Activated CD4-positive, alpha-beta T cell treated with anti-CD3 and anti-CD28 coated beads, Interleukin-2, amount 10 ng/mL, durations not matched to agents 24 days and 14 days (primary cell): Measurements from ENCODE around the gene PRDM10. TPM values are rescaled to one million over a fixed set of nuclear protein-coding genes. Genes with fewer than 3 reads are reported as not detected.
"Not testable (repeated sequence)": the region's sequence is repeated elsewhere in the genome, so short reads cannot be mapped to it uniquely, and the experiment has no call there.

Experiments used
- DNase-seq: peaks from one replicate; pipeline ENCODE4 v3.0.0; 2022
- H3K27ac Mint-ChIP-seq: one replicate; pipeline ENCODE4 v1.8.0; 2022; ENCODE audit warnings: mild to moderate bottlenecking, mixed read lengths
- H3K27me3 Mint-ChIP-seq: one replicate; pipeline ENCODE4 v1.8.0; 2022; ENCODE audit warnings: mixed read lengths
- H3K36me3 Mint-ChIP-seq: one replicate; pipeline ENCODE4 v1.8.0; 2022; ENCODE audit warnings: low read depth, mild to moderate bottlenecking, mixed read lengths
- H3K4me1 Mint-ChIP-seq: one replicate; pipeline ENCODE4 v1.8.0; 2021; ENCODE audit warnings: mixed read lengths
- H3K4me3 Mint-ChIP-seq: one replicate; pipeline ENCODE4 v1.8.0; 2022; ENCODE audit warnings: mild to moderate bottlenecking, moderate library complexity, mixed read lengths
- H3K9me3 Mint-ChIP-seq: one replicate; pipeline ENCODE4 v1.8.0; 2021; ENCODE audit warnings: mixed read lengths
- intact Hi-C: fragments of 100-400 bp; cut with micrococcal nuclease; formaldehyde crosslinking; loops from one replicate; pipeline ENCODE4 v1.15.1; 2023
- total RNA-seq: library from RNA; stranded (reverse); gene quantifications from 2 replicates; pipeline ENCODE4 v1.2.3, GENCODE V29; 2022

The PRDM10 gene
- total RNA-seq, 1 donor from 2014 or later, result 15.9 TPM

- Mint-ChIP-seq H3K9me3 (no peaks in the 10 kb centered on the region), H3K27ac (no peak overlapping the region), H3K27me3 (peaks cover 1% of the 10 kb centered on the region), H3K4me1 (peaks cover 14% of the 10 kb centered on the region), H3K36me3 (peaks cover 20% of the 10 kb centered on the region), H3K4me3 (no peak overlapping the region)
- DNase-seq, result no peak
- intact Hi-C loops, result loop anchor here (1.0 kb wide), 1 partner anchor 44 kb away; no protein-coding TSS in a partner anchor
These were observed 42.9 kb downstream of the PRDM10 start for GRCh38 chr11:129959687-129960086.

- Mint-ChIP-seq H3K4me3 (no peak overlapping the region), H3K27me3 (no peaks in the 10 kb centered on the region), H3K27ac (no peak overlapping the region), H3K9me3 (no peaks in the 10 kb centered on the region), H3K4me1 (peaks cover 10% of the 10 kb centered on the region), H3K36me3 (peaks cover 22% of the 10 kb centered on the region)
- DNase-seq, result no peak
- intact Hi-C loops, result no loop called here
These were observed 47.4 kb downstream of the PRDM10 start for GRCh38 chr11:129955282-129955681.

- DNase-seq, H3K4me3 Mint-ChIP-seq, H3K27me3 Mint-ChIP-seq, H3K27ac Mint-ChIP-seq, intact Hi-C loops, H3K9me3 Mint-ChIP-seq, H3K4me1 Mint-ChIP-seq: not testable (repeated sequence)
- peaks cover 22% of the 10 kb centered on the region for H3K36me3 Mint-ChIP-seq
These were observed 47.9 kb downstream of the PRDM10 start for GRCh38 chr11:129954703-129955102.

GRCh38 chr11:129951866-129952262 lies 50.8 kb downstream of the PRDM10 start:
- Mint-ChIP-seq H3K27me3 (no peaks in the 10 kb centered on the region), H3K36me3 (peaks cover 10% of the 10 kb centered on the region), H3K27ac (no peak overlapping the region), H3K4me3 (no peak overlapping the region), H3K4me1 (peaks cover 7% of the 10 kb centered on the region), H3K9me3 (no peaks in the 10 kb centered on the region)
- DNase-seq, result no peak
- intact Hi-C loops, result no loop called here

- no peak for DNase-seq
- Mint-ChIP-seq H3K4me3 (no peak overlapping the region), H3K36me3 (peaks cover 10% of the 10 kb centered on the region), H3K4me1 (peaks cover 9% of the 10 kb centered on the region), H3K27me3 (no peaks in the 10 kb centered on the region), H3K9me3 (no peaks in the 10 kb centered on the region), H3K27ac (no peak overlapping the region)
- intact Hi-C loops, result no loop called here
These were observed 51.3 kb downstream of the PRDM10 start for GRCh38 chr11:129951201-129951865.

GRCh38 chr11:129950101-129951091 lies 52.2 kb downstream of the PRDM10 start:
- Mint-ChIP-seq H3K36me3 (peaks cover 10% of the 10 kb centered on the region), H3K4me3 (no peak overlapping the region), H3K4me1 (peaks cover 12% of the 10 kb centered on the region), H3K9me3 (no peaks in the 10 kb centered on the region), H3K27me3 (no peaks in the 10 kb centered on the region), H3K27ac (no peak overlapping the region)
- DNase-seq, result no peak
- intact Hi-C loops, result no loop called here

- intact Hi-C loops, result no loop called here
- H3K36me3 Mint-ChIP-seq, result peaks cover 10% of the 10 kb centered on the region
- H3K4me3 Mint-ChIP-seq, result no peak overlapping the region
- H3K27me3 Mint-ChIP-seq, result no peaks in the 10 kb centered on the region
- no peaks in the 10 kb centered on the region for H3K9me3 Mint-ChIP-seq
- H3K27ac Mint-ChIP-seq, result no peak overlapping the region
- no peak for DNase-seq
- H3K4me1 Mint-ChIP-seq, result peaks cover 12% of the 10 kb centered on the region
These were observed 53.6 kb downstream of the PRDM10 start for GRCh38 chr11:129948926-129949466.

- Mint-ChIP-seq H3K27ac (no peak overlapping the region), H3K27me3 (no peaks in the 10 kb centered on the region), H3K4me1 (peaks cover 12% of the 10 kb centered on the region), H3K36me3 (peaks cover 10% of the 10 kb centered on the region), H3K4me3 (no peak overlapping the region), H3K9me3 (no peaks in the 10 kb centered on the region)
- no peak for DNase-seq
- intact Hi-C loops, result no loop called here
These were observed 55.2 kb downstream of the PRDM10 start for GRCh38 chr11:129947474-129947873.

GRCh38 chr11:129946965-129947364 lies 55.7 kb downstream of the PRDM10 start:
- Mint-ChIP-seq H3K36me3 (peaks cover 14% of the 10 kb centered on the region), H3K27ac (no peak overlapping the region)

GRCh38 chr11:129946256-129946655 lies 56.4 kb downstream of the PRDM10 start:
- Mint-ChIP-seq H3K4me1 (peaks cover 6% of the 10 kb centered on the region), H3K27me3 (no peaks in the 10 kb centered on the region), H3K36me3 (peaks cover 14% of the 10 kb centered on the region), H3K9me3 (no peaks in the 10 kb centered on the region), H3K27ac (no peak overlapping the region), H3K4me3 (no peak overlapping the region)
- intact Hi-C loops, result no loop called here
- no peak for DNase-seq

More at GRCh38 chr11:129946965-129947364, 55.7 kb downstream of the PRDM10 start:
- no peaks in the 10 kb centered on the region for H3K9me3 Mint-ChIP-seq
- no peaks in the 10 kb centered on the region for H3K27me3 Mint-ChIP-seq
- DNase-seq, result no peak
- intact Hi-C loops, result no loop called here
- H3K4me3 Mint-ChIP-seq, result no peak overlapping the region
- H3K4me1 Mint-ChIP-seq, result peaks cover 11% of the 10 kb centered on the region

- Mint-ChIP-seq H3K9me3 (no peaks in the 10 kb centered on the region), H3K27ac (no peak overlapping the region), H3K4me3 (no peak overlapping the region), H3K27me3 (no peaks in the 10 kb centered on the region), H3K36me3 (peaks cover 16% of the 10 kb centered on the region), H3K4me1 (peaks cover 6% of the 10 kb centered on the region)
- intact Hi-C loops, result no loop called here
- no peak for DNase-seq
These were observed 57.3 kb downstream of the PRDM10 start for GRCh38 chr11:129945373-129945772.

GRCh38 chr11:129944696-129945095 lies 57.9 kb downstream of the PRDM10 start:
- no peak overlapping the region for H3K4me3 Mint-ChIP-seq
- H3K4me1 Mint-ChIP-seq, result peaks cover 6% of the 10 kb centered on the region
- DNase-seq, result no peak
- peaks cover 16% of the 10 kb centered on the region for H3K36me3 Mint-ChIP-seq
- H3K27me3 Mint-ChIP-seq, result no peaks in the 10 kb centered on the region
- H3K9me3 Mint-ChIP-seq, result no peaks in the 10 kb centered on the region
- intact Hi-C loops, result no loop called here
- H3K27ac Mint-ChIP-seq, result no peak overlapping the region

GRCh38 chr11:129943036-129943435 lies 59.6 kb downstream of the PRDM10 start:
- no peak for DNase-seq
- peaks cover 16% of the 10 kb centered on the region for H3K36me3 Mint-ChIP-seq
- H3K4me3 Mint-ChIP-seq, result no peak overlapping the region
- H3K9me3 Mint-ChIP-seq, result no peaks in the 10 kb centered on the region
- H3K27me3 Mint-ChIP-seq, result no peaks in the 10 kb centered on the region
- no peak overlapping the region for H3K27ac Mint-ChIP-seq
- H3K4me1 Mint-ChIP-seq, result peaks cover 4% of the 10 kb centered on the region
- intact Hi-C loops, result no loop called here

GRCh38 chr11:129939510-129939909 lies 63.1 kb downstream of the PRDM10 start:
- no peak for DNase-seq
- Mint-ChIP-seq H3K27me3 (no peaks in the 10 kb centered on the region), H3K4me3 (no peak overlapping the region), H3K9me3 (no peaks in the 10 kb centered on the region), H3K4me1 (no peaks in the 10 kb centered on the region), H3K27ac (no peak overlapping the region), H3K36me3 (peaks cover 12% of the 10 kb centered on the region)
- intact Hi-C loops, result no loop called here
